HepG2 (cell line): ENCODE measurements around the gene C5orf47. TPM values are rescaled to one million over a fixed set of nuclear protein-coding genes. Genes with fewer than 3 reads are reported as not detected.

ENCODE experiments used
- ETV5 ChIP-seq: IDR thresholded peaks from 2 replicates; pipeline ENCODE4 v1.6.1; 2018; ENCODE audit warnings: missing biosample characterization, missing genetic modification reagents, inconsistent platforms, borderline replicate concordance
- HDAC1 ChIP-seq: sonication (generic); formaldehyde crosslinking; IDR thresholded peaks from 2 replicates; pipeline ENCODE4 v1.5.1; 2020; ENCODE audit warnings: mild to moderate bottlenecking, missing genetic modification reagents
- HHEX ChIP-seq: IDR thresholded peaks from 2 replicates; pipeline ENCODE4 v1.6.1; 2016; ENCODE audit warnings: control low read depth
- KDM2A ChIP-seq: sonication (generic); formaldehyde crosslinking; IDR thresholded peaks from 2 replicates; pipeline ENCODE4 v1.4.0; 2020; ENCODE audit warnings: low read depth, missing genetic modification reagents, borderline replicate concordance
- RAD51 ChIP-seq: fragments of 450-650 bp; IDR thresholded peaks from 2 replicates; pipeline ENCODE4 v1.6.1; 2016; ENCODE audit warnings: borderline replicate concordance
- SMC3 ChIP-seq: IDR thresholded peaks from 2 replicates; pipeline ENCODE4 v1.6.1; 2011; ENCODE audit warnings: low read length, improper control_type of control experiment
- SP140L ChIP-seq: sonication (generic); formaldehyde crosslinking; IDR thresholded peaks from 2 replicates; pipeline ENCODE4 v1.4.0; 2020; ENCODE audit warnings: missing genetic modification reagents, borderline replicate concordance
- SRF ChIP-seq: IDR thresholded peaks from 2 replicates; pipeline ENCODE4 v1.6.1; 2011; ENCODE audit warnings: mild to moderate bottlenecking, low read depth, low read length, moderate library complexity
- UBTF ChIP-seq: sonication (generic); formaldehyde crosslinking; IDR thresholded peaks from 2 replicates; pipeline ENCODE4 v1.4.0; 2020; ENCODE audit warnings: mild to moderate bottlenecking, missing genetic modification reagents
- ZNF142 ChIP-seq: sonication (generic); formaldehyde crosslinking; IDR thresholded peaks from 2 replicates; pipeline ENCODE4 v1.4.0; 2020; ENCODE audit warnings: missing genetic modification reagents
- ZNF407 ChIP-seq: sonication (generic); formaldehyde crosslinking; IDR thresholded peaks from one replicate; pipeline ENCODE4 v1.5.1; 2020; ENCODE audit warnings: mild to moderate bottlenecking, missing genetic modification reagents; ENCODE audit errors: not compliant biosample characterization
- ZNF572 ChIP-seq: sonication (generic); formaldehyde crosslinking; IDR thresholded peaks from 2 replicates; pipeline ENCODE4 v1.5.1; 2020; ENCODE audit warnings: mild to moderate bottlenecking, missing genetic modification reagents
- ZNF839 ChIP-seq: sonication (generic); formaldehyde crosslinking; IDR thresholded peaks from 2 replicates; pipeline ENCODE4 v1.4.0; 2020; ENCODE audit warnings: missing genetic modification reagents, mild to moderate bottlenecking, borderline replicate concordance
- polyA plus RNA-seq, 8 experiments: library from polyadenylated mRNA; depleted of rRNA in 3 of 8; stranded (reverse) in 7 of 8; unstranded in 1 of 8; fragments of >200 nt; fragmentation: Illumina TruSeq in 4 of 8; extraction: Trizol in 4 of 8; gene quantifications; 2 replicates each; pipeline versions ENCODE4 v1.2.1 to v1.2.3, GENCODE V29; 2011 to 2016; ENCODE audit warnings: low read depth in 4 of 8, missing spikeins in 1 of 8, mixed read lengths in 1 of 8; ENCODE audit not compliant: insufficient read depth in 1 of 8
- total RNA-seq, 5 experiments: library from RNA; depleted of rRNA; stranded (reverse); fragments of >200 nt; fragmentation: Illumina TruSeq; extraction: Trizol; gene quantifications; 2 replicates each; pipeline ENCODE4 v1.2.3, GENCODE V29; 2016; ENCODE audit warnings: low read depth in 1 of 5

The C5orf47 gene
- total and polyA plus RNA-seq, 2 of the 13 experiments (the other 11 are each of a cell fraction or from before 2014, with no cell fraction given) = not detected

- TF ChIP-seq SRF (no peak), ZNF142 (CRISPR knock-in tag) (no peak), SMC3 (no peak; the same call in 1 of the 2 replicates), HDAC1 (peak; percentile 76), SP140L (CRISPR knock-in tag) (no peak), ETV5 (CRISPR knock-in tag) (peak; percentile 75; the same call in 1 of the 2 replicates), ZNF572 (CRISPR knock-in tag) (no peak), KDM2A (CRISPR knock-in tag) (peak; percentile 58), RAD51 (no peak), ZNF839 (CRISPR knock-in tag) (no peak), ZNF407 (no peak), HHEX (CRISPR knock-in tag) (peak; percentile 38; the same call in 1 of the 2 replicates), UBTF (peak; percentile 28; the same call in 1 of the 2 replicates)
Observed at GRCh38 chr5:173941758-173942401, 47.1 kb upstream of the C5orf47 start (continued).
